ENCODE data around the gene CGA. TPM values are rescaled to one million over a fixed set of nuclear protein-coding genes. Genes with fewer than 3 reads are reported as not detected.
A peak's percentile ranks its signal among the peaks of the same experiment; 100 is the strongest.

CGA gene
- total and polyA plus RNA-seq, 8 donors = 0.28 to 6.0 (median 0.44) TPM; not detected in 3

- ATAC-seq = no peak
- no peaks in the 10 kb centered on the region for H3K4me1 ChIP-seq
- no peaks in the 10 kb centered on the region for H3K9me3 ChIP-seq
- intact Hi-C loops (cut with DNase I) = no loop called here
- H3K4me3 ChIP-seq = no peak overlapping the region
- no peaks in the 10 kb centered on the region for H3K36me3 ChIP-seq
- DNase-seq = no peak
- no peak overlapping the region for H3K27ac ChIP-seq
- TF ChIP-seq CTCF (IDR thresholded peaks at IDR 0.05) = no peak
- no peaks in the 10 kb centered on the region for H3K27me3 ChIP-seq
These were observed 12.7 kb downstream of the CGA start for GRCh38 chr6:87082160-87082721.

- intact Hi-C loops (cut with DNase I) = no loop called here
- TF ChIP-seq CTCF (IDR thresholded peaks at IDR 0.05) = peak; percentile 79 to 84
These were observed 15.8 kb downstream of the CGA start for GRCh38 chr6:87078983-87079616.

GRCh38 chr6:87075168-87075567, 19.7 kb downstream of the CGA start:
- ATAC-seq (no peak), DNase-seq (no peak)
- Histone ChIP-seq H3K4me1 (no peaks in the 10 kb centered on the region), H3K36me3 (no peaks in the 10 kb centered on the region), H3K9me3 (no peaks in the 10 kb centered on the region), H3K27ac (no peak overlapping the region), H3K27me3 (peaks cover 0 to 4% of the 10 kb centered on the region in 2 donors), H3K4me3 (no peak overlapping the region)
- intact Hi-C loops (cut with DNase I) = no loop called here
- TF ChIP-seq CTCF (IDR thresholded peaks at IDR 0.05) = no peak

More at GRCh38 chr6:87078983-87079616, 15.8 kb downstream of the CGA start:
- Histone ChIP-seq H3K4me1 (no peaks in the 10 kb centered on the region), H3K9me3 (no peaks in the 10 kb centered on the region), H3K27ac (no peak overlapping the region), H3K4me3 (no peak overlapping the region), H3K36me3 (no peaks in the 10 kb centered on the region), H3K27me3 (no peaks in the 10 kb centered on the region)
- ATAC-seq = peak; percentile 84
- DNase-seq = peak in 3 of 4 donors; percentile 31 to 63 (median 37)

- intact Hi-C loops (cut with DNase I) = no loop called here
- peak in 1 of 4 donors; percentile 23 for DNase-seq
These were observed 20.7 kb downstream of the CGA start for GRCh38 chr6:87074101-87074621.

More at GRCh38 chr6:87074101-87074621, 20.7 kb downstream of the CGA start:
- no peak overlapping the region for H3K27ac ChIP-seq
- peaks cover 0 to 6% of the 10 kb centered on the region in 2 donors for H3K27me3 ChIP-seq
- no peak for ATAC-seq
- no peak overlapping the region for H3K4me3 ChIP-seq
- TF ChIP-seq CTCF (IDR thresholded peaks at IDR 0.05) = no peak
- H3K36me3 ChIP-seq = no peaks in the 10 kb centered on the region
- no peaks in the 10 kb centered on the region for H3K4me1 ChIP-seq
- no peaks in the 10 kb centered on the region for H3K9me3 ChIP-seq

All from left lung (tissue), 10 donors.